Ramos (cell line): ENCODE data around the gene LY86.

ENCODE experiments used
- in situ Hi-C: fragments of 300-500 bp; cut with MboI; formaldehyde crosslinking; loops from one replicate; pipeline ENCODE4 v1.14.3; 2022; ENCODE audit warnings: low sequenced_read_pairs; ENCODE audit not compliant: unreplicated experiment

Gene LY86

GRCh38 chr6:6569096-6569810, 19.3 kb upstream of the LY86 start:
- in situ Hi-C loops: no loop called here

- in situ Hi-C loops: no loop called here
Observed at GRCh38 chr6:6569811-6570164, 18.7 kb upstream of the LY86 start.

GRCh38 chr6:6570929-6571671, 17.4 kb upstream of the LY86 start:
- in situ Hi-C loops: no loop called here

- in situ Hi-C loops: no loop called here
Observed at GRCh38 chr6:6575143-6575542, 13.4 kb upstream of the LY86 start.

GRCh38 chr6:6577735-6578134, 10.8 kb upstream of the LY86 start:
- in situ Hi-C loops: no loop called here

GRCh38 chr6:6579281-6579680, 9.2 kb upstream of the LY86 start:
- in situ Hi-C loops: no loop called here

GRCh38 chr6:6580225-6580856, 8.2 kb upstream of the LY86 start:
- in situ Hi-C loops: no loop called here

GRCh38 chr6:6581054-6581453, 7.5 kb upstream of the LY86 start:
- in situ Hi-C loops: no loop called here

GRCh38 chr6:6582131-6582530, 6.4 kb upstream of the LY86 start:
- in situ Hi-C loops: no loop called here

- in situ Hi-C loops: no loop called here
Observed at GRCh38 chr6:6583836-6584235, 4.7 kb upstream of the LY86 start.

GRCh38 chr6:6584310-6585002, 4.1 kb upstream of the LY86 start:
- in situ Hi-C loops: no loop called here

GRCh38 chr6:6585003-6585311, 3.6 kb upstream of the LY86 start:
- in situ Hi-C loops: no loop called here

- in situ Hi-C loops: no loop called here
Observed at GRCh38 chr6:6586167-6586566, 2.4 kb upstream of the LY86 start.

- in situ Hi-C loops: no loop called here
Observed at GRCh38 chr6:6586671-6587526, 1.6 kb upstream of the LY86 start.

GRCh38 chr6:6587696-6588063, 840 bp upstream of the LY86 start:
- in situ Hi-C loops: no loop called here

- in situ Hi-C loops: no loop called here
Observed at GRCh38 chr6:6588924-6589709, 597 bp downstream of the LY86 start.

GRCh38 chr6:6590530-6590929, 2.0 kb downstream of the LY86 start:
- in situ Hi-C loops: no loop called here

- in situ Hi-C loops: no loop called here
Observed at GRCh38 chr6:6591778-6592465, 3.4 kb downstream of the LY86 start.
